Gastroesophageal sphincter (tissue), 4 donors: ENCODE data around the gene SLIT3. TPM values are rescaled to one million over a fixed set of nuclear protein-coding genes. Genes with fewer than 3 reads are reported as not detected.

Experiments
- ATAC-seq: fragments of 150-250 bp; one replicate; pipeline ENCODE4 v1.9.1; 2016; ENCODE audit warnings: mild to moderate bottlenecking, moderate library complexity
- H3K27ac ChIP-seq, 4 donors: fragments of 200-600 bp; sonication (generic) in 3 of 4; 1 replicate in 3 of 4; 2 replicates in 1 of 4; pipeline ENCODE4 v1.5.1; 2016 to 2019
- H3K27me3 ChIP-seq: fragments of 200-600 bp; sonication (generic); one replicate; pipeline ENCODE4 v1.5.1; 2019
- H3K36me3 ChIP-seq, 2 donors: fragments of 200-600 bp; sonication (generic); one replicate each; pipeline ENCODE4 v1.5.1; 2019; ENCODE audit warnings: control low read depth in 1 of 2
- H3K4me1 ChIP-seq, 3 donors: fragments of 200-600 bp; sonication (generic); 1 replicate in 2 of 3; 2 replicates in 1 of 3; pipeline ENCODE4 v1.5.1; 2016 to 2019; ENCODE audit warnings: control low read depth in 2 of 3
- H3K4me3 ChIP-seq, 2 donors: fragments of 200-600 bp; sonication (generic); one replicate each; pipeline ENCODE4 v1.5.1; 2019; ENCODE audit warnings: mild to moderate bottlenecking in 1 of 2, moderate library complexity in 1 of 2
- H3K9me3 ChIP-seq, 3 donors: fragments of 200-600 bp; sonication (generic); one replicate each; pipeline ENCODE4 v1.5.1; 2017 to 2019; ENCODE audit warnings: control low read depth in 2 of 3
- CTCF ChIP-seq, 4 experiments: fragments of 200-600 bp in 2 of 4; fragments of 450-650 bp in 2 of 4; sonication (generic) in 1 of 4; IDR thresholded peaks; one replicate each; pipeline ENCODE4 v1.5.1; 2017 to 2019; ENCODE audit warnings: antibody characterized with exemption in 4 of 4, mild to moderate bottlenecking in 2 of 4, moderate library complexity in 2 of 4
- EP300 ChIP-seq: sonication (generic); formaldehyde crosslinking; IDR thresholded peaks from one replicate; pipeline ENCODE4 v1.6.1; 2017; ENCODE audit warnings: antibody characterized with exemption, mild to moderate bottlenecking
- POLR2A ChIP-seq, 2 donors: fragments of 450-650 bp; IDR thresholded peaks; one replicate each; pipeline ENCODE4 v1.6.1; 2017; ENCODE audit warnings: antibody characterized with exemption in 2 of 2, mild to moderate bottlenecking in 2 of 2, moderate library complexity in 1 of 2
- POLR2AphosphoS5 ChIP-seq: sonication (generic); formaldehyde crosslinking; IDR thresholded peaks from one replicate; pipeline ENCODE4 v1.6.1; 2017; ENCODE audit warnings: antibody characterized with exemption
- WGBS, 2 donors: methylation state at CpG; one replicate each; pipeline ENCODE4 v1.1.5; 2018; ENCODE audit warnings: low coverage in 1 of 2; 5-methylcytosine and 5-hydroxymethylcytosine counted together
- total RNA-seq, 4 donors: library from RNA; depleted of rRNA; stranded (reverse); fragments of >200 nt; gene quantifications; one replicate each; pipeline ENCODE4 v1.1.0, GENCODE V29; 2016

The SLIT3 gene
- 10 to 100 TPM; 29.6 to 76.3 (median 31.1) TPM for total RNA-seq

GRCh38 chr5:169300468-169301385 is at the start of gene SLIT3:
Gene SLIT3, minus strand, starts transcription at chr5:169301139. Its CDS starts 430 bp downstream, at chr5:169300709.
- peak within 1 kb of the TSS; percentile 58 to 84 for H3K4me3 ChIP-seq
- TF ChIP-seq POLR2A (IDR thresholded peaks at IDR 0.05) (no peak), POLR2AphosphoS5 (no peak), EP300 (no peak), CTCF (IDR thresholded peaks at IDR 0.05) (peak in 1 of 4 experiments; percentile 22)
- H3K27me3 ChIP-seq = peaks cover 24% of the 10 kb centered on the region
- H3K36me3 ChIP-seq = no peaks in the 10 kb centered on the region
- peak; percentile 83 for ATAC-seq
- H3K9me3 ChIP-seq = no peaks in the 10 kb centered on the region
- peaks cover 0 to 69% (median 17%) of the 10 kb centered on the region in 3 donors for H3K4me1 ChIP-seq
- peak within 1 kb of the TSS; percentile 48 to 90 (median 90) for H3K27ac ChIP-seq
- WGBS, 2 donors = 0% methylated on average over 5 to 7 of the region's 101 CpGs

GRCh38 chr5:169350016-169350415 is 49.1 kb upstream of the SLIT3 start:
- no peak for TF ChIP-seq POLR2A (IDR thresholded peaks at IDR 0.05)
- no peak for TF ChIP-seq POLR2AphosphoS5
- no peak for TF ChIP-seq EP300
- no peak for TF ChIP-seq CTCF (IDR thresholded peaks at IDR 0.05)
- Histone ChIP-seq H3K9me3 (no peaks in the 10 kb centered on the region), H3K27me3 (no peaks in the 10 kb centered on the region), H3K36me3 (no peaks in the 10 kb centered on the region), H3K27ac (no peak overlapping the region), H3K4me3 (no peak overlapping the region), H3K4me1 (peaks cover 0 to 1% (median 0%) of the 10 kb centered on the region in 3 donors)
- 64 to 71% methylated on average over 1 of the region's 1 CpG for WGBS, 2 donors
- ATAC-seq = no peak

DNA sequence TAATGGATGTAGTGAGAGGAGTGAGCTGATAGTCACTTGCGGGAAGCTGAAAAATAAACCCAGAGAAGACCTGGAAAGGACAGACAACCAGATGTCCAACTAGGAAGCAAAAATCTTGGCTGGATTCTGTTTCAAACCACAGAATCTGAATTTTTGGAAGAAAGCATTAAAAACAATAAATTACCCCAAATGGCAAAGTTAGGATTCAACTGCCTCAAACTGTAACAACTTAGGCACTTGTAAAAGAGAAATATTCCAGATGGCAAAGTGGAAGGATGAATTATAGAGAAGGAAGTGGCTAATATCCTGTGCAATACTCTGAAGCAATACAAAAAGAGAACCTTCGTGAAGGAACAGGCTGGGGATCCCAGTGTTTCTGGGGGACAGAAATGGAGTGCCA is 46.8 kb upstream of the SLIT3 start:
- H3K27ac ChIP-seq = peak overlapping the region in 3 of 4 donors; percentile 17 to 57 (median 51)
- ATAC-seq = peak; percentile 39
- WGBS, 2 donors = 62 to 76% methylated on average over 2 of the region's 2 CpGs

DNA sequence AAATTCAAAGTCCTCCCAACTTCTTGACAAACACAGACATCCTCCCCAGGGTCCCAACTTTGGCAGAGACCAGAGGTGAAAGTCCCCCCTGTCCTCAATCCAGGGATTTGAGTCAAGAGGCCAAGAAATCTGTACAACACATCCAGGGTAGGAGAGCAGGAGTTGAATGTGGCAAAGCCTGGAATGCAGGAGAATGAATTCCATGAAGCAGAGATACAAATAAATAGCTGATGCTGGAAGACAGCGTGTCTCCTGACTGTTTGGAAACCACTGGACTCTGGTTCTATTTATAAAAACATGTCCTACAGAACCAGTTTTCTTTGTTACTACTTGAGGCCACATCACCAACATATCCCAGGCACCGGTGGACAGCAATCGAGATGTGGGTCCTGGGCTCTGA is 43.7 kb upstream of the SLIT3 start:
- peak; percentile 54 for ATAC-seq
- TF ChIP-seq POLR2A (IDR thresholded peaks at IDR 0.05) = no peak
- TF ChIP-seq POLR2AphosphoS5 = no peak
- TF ChIP-seq EP300 = no peak
- TF ChIP-seq CTCF (IDR thresholded peaks at IDR 0.05) = no peak

More for the DNA sequence above, 46.8 kb upstream of the SLIT3 start:
- Histone ChIP-seq H3K4me1 (peaks cover 0 to 6% (median 2%) of the 10 kb centered on the region in 3 donors), H3K4me3 (no peak overlapping the region), H3K27me3 (no peaks in the 10 kb centered on the region), H3K9me3 (no peaks in the 10 kb centered on the region), H3K36me3 (no peaks in the 10 kb centered on the region)
- TF ChIP-seq POLR2A (IDR thresholded peaks at IDR 0.05) (no peak), POLR2AphosphoS5 (peak; percentile 32)

GRCh38 chr5:169343766-169344165 is 42.8 kb upstream of the SLIT3 start:
- Histone ChIP-seq H3K4me3 (no peak overlapping the region), H3K27ac (no peak overlapping the region), H3K4me1 (peaks cover 0 to 6% (median 2%) of the 10 kb centered on the region in 3 donors), H3K9me3 (no peaks in the 10 kb centered on the region), H3K36me3 (no peaks in the 10 kb centered on the region), H3K27me3 (no peaks in the 10 kb centered on the region)
- TF ChIP-seq POLR2AphosphoS5 (no peak), POLR2A (IDR thresholded peaks at IDR 0.05) (no peak), CTCF (IDR thresholded peaks at IDR 0.05) (no peak), EP300 (no peak)
- no peak for ATAC-seq

More for the DNA sequence above, 43.7 kb upstream of the SLIT3 start:
- Histone ChIP-seq H3K36me3 (no peaks in the 10 kb centered on the region), H3K4me1 (peaks cover 0 to 6% (median 2%) of the 10 kb centered on the region in 3 donors), H3K4me3 (no peak overlapping the region), H3K9me3 (no peaks in the 10 kb centered on the region), H3K27ac (no peak overlapping the region), H3K27me3 (no peaks in the 10 kb centered on the region)
- 48% methylated on average over 3 of the region's 3 CpGs; no CpG with 5 or more reads in 1 of the 2 donors for WGBS, 2 donors
